ENCODE results near the gene TMEM266. TPM values are rescaled to one million over a fixed set of nuclear protein-coding genes. Genes with fewer than 3 reads are reported as not detected.

TMEM266 gene
- total and polyA plus RNA-seq, 5 donors = 0.09 TPM; not detected in 4

DNA sequence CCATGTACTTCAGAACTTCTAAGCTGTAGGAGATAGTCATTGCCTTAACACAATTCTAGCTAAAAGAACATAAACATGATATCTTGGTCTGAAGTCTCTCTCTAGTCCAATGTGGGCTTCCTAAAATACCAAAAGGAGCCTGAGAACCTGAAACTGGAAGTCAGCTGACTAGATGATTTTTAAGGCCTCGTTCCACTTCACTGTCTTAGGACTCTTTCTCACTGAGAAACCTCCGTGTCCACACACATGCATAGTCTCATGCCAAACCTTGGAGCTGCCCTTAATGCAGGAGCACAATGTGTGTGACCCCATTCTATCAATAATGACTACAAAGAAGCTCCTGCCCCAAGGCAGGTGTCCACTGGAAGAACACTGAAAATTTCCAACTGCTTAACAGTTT lies 163.7 kb downstream of the TMEM266 start:
- H3K9me3 ChIP-seq (ENCODE audit: control insufficient read depth, low read length) = no peaks in the 10 kb centered on the region
- H3K4me1 ChIP-seq (ENCODE audit: control insufficient read depth, insufficient read depth, low read length) = no peaks in the 10 kb centered on the region
- WGBS = 94% methylated on average over 2 of the region's 2 CpGs
- H3K27me3 ChIP-seq (ENCODE audit: control insufficient read depth, insufficient read depth) = no peaks in the 10 kb centered on the region
- H3K27ac ChIP-seq (ENCODE audit: low read length) = no peak overlapping the region
- no peak for ATAC-seq
- intact Hi-C loops (cut with DNase I) = no loop called here
- no peak for DNase-seq
- no peak overlapping the region for H3K4me3 ChIP-seq (ENCODE audit: low read length)

GRCh38 chr15:76229266-76229665 lies 169.5 kb downstream of the TMEM266 start:
- Histone ChIP-seq H3K27ac (ENCODE audit: low read length) (no peak overlapping the region), H3K27me3 (ENCODE audit: control insufficient read depth, insufficient read depth) (no peaks in the 10 kb centered on the region), H3K9me3 (ENCODE audit: control insufficient read depth, low read length) (no peaks in the 10 kb centered on the region), H3K4me1 (ENCODE audit: control insufficient read depth, insufficient read depth, low read length) (no peaks in the 10 kb centered on the region), H3K4me3 (ENCODE audit: low read length) (no peak overlapping the region)
- intact Hi-C loops (cut with DNase I) = no loop called here
- ATAC-seq (peak; percentile 70 to 85), DNase-seq (no peak)
- 73% methylated on average over 1 of the region's 1 CpG for WGBS

DNA sequence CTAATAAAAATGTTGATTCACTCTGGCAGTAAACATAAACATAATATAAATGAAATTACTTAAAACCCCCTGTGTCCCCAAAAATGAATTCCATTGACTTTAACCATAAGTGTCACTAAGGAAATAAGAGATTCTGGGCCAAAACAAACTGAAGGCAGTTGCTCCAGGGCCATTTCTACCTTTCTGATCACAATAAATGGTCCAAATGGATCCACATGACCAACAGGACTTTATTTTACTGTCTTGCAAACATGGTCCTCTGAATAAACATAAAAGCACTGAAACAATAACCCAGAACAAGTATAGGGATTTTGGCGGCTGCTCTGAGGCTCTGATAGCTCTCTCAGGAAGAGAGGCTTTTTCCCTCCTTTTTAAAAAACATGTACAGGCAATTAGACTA lies 174.1 kb downstream of the TMEM266 start:
- ATAC-seq (no peak), DNase-seq (no peak)
- no peaks in the 10 kb centered on the region for H3K9me3 ChIP-seq (ENCODE audit: control insufficient read depth, low read length)
- WGBS = 96% methylated on average over 1 of the region's 1 CpG
- intact Hi-C loops (cut with DNase I) = loop anchor here in 1 of 4 donors (10.0 kb wide), 1 partner anchor 101 kb away; the partner anchor contains the start of gene ISL2
- H3K27ac ChIP-seq (ENCODE audit: low read length) = no peak overlapping the region
- no peaks in the 10 kb centered on the region for H3K27me3 ChIP-seq (ENCODE audit: control insufficient read depth, insufficient read depth)
- H3K4me3 ChIP-seq (ENCODE audit: low read length) = no peak overlapping the region
- H3K4me1 ChIP-seq (ENCODE audit: control insufficient read depth, insufficient read depth, low read length) = peaks cover 2% of the 10 kb centered on the region

- Histone ChIP-seq H3K27me3 (ENCODE audit: control insufficient read depth, insufficient read depth) (no peaks in the 10 kb centered on the region), H3K4me1 (ENCODE audit: control insufficient read depth, insufficient read depth, low read length) (peaks cover 2% of the 10 kb centered on the region), H3K4me3 (ENCODE audit: low read length) (no peak overlapping the region), H3K9me3 (ENCODE audit: control insufficient read depth, low read length) (no peaks in the 10 kb centered on the region), H3K27ac (ENCODE audit: low read length) (no peak overlapping the region)
- 82% methylated on average over 4 of the region's 4 CpGs for WGBS
- ATAC-seq (no peak), DNase-seq (no peak)
- intact Hi-C loops (cut with DNase I) = loop anchor here in 1 of 4 donors (10.0 kb wide), 1 partner anchor 100 kb away; the partner anchor contains the start of gene ISL2
Measured at GRCh38 chr15:76234337-76234889, 174.6 kb downstream of the TMEM266 start.

- intact Hi-C loops (cut with DNase I) = loop anchor here in 1 of 4 donors (10.0 kb wide), 1 partner anchor 99 kb away; the partner anchor contains the start of gene ISL2
- no peaks in the 10 kb centered on the region for H3K9me3 ChIP-seq (ENCODE audit: control insufficient read depth, low read length)
- WGBS = 82% methylated on average over 3 of the region's 3 CpGs
- peaks cover 2% of the 10 kb centered on the region for H3K4me1 ChIP-seq (ENCODE audit: control insufficient read depth, insufficient read depth, low read length)
- ATAC-seq (peak; percentile 63 to 71), DNase-seq (no peak)
- no peak overlapping the region for H3K27ac ChIP-seq (ENCODE audit: low read length)
- no peaks in the 10 kb centered on the region for H3K27me3 ChIP-seq (ENCODE audit: control insufficient read depth, insufficient read depth)
- no peak overlapping the region for H3K4me3 ChIP-seq (ENCODE audit: low read length)
Measured at GRCh38 chr15:76235186-76235826, 175.5 kb downstream of the TMEM266 start.

GRCh38 chr15:76236350-76236749 lies 176.6 kb downstream of the TMEM266 start:
- H3K9me3 ChIP-seq (ENCODE audit: control insufficient read depth, low read length) = no peaks in the 10 kb centered on the region
- WGBS = 52% methylated on average over 2 of the region's 2 CpGs
- DNase-seq = no peak
- ATAC-seq = no peak
- H3K27ac ChIP-seq (ENCODE audit: low read length) = no peak overlapping the region
- H3K4me1 ChIP-seq (ENCODE audit: control insufficient read depth, insufficient read depth, low read length) = peaks cover 2% of the 10 kb centered on the region
- H3K4me3 ChIP-seq (ENCODE audit: low read length) = no peak overlapping the region
- intact Hi-C loops (cut with DNase I) = loop anchor here in 1 of 4 donors (10.0 kb wide), 1 partner anchor 98 kb away; the partner anchor contains the start of gene ISL2
- no peaks in the 10 kb centered on the region for H3K27me3 ChIP-seq (ENCODE audit: control insufficient read depth, insufficient read depth)

DNA sequence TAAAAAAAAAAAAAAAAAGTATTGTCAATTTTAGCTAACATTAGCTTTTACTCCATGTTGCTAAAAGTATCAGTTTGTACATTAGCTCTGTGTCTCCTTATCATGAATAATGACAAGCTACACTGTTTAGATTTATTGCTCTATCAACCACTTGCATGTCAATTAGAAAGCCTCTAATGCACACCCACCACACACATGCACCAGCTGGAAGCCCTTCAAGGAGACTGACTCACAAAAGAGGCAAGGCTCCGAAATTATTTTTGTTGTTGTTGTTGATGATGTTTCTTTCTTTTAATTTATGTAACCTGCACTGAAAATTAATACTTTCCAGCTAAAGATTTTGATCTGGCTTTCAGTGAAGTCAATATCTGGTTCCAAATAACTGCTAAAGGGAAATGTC lies 180.0 kb downstream of the TMEM266 start:
- intact Hi-C loops (cut with DNase I) = loop anchor here in 1 of 4 donors (10.0 kb wide), 1 partner anchor 95 kb away; the partner anchor contains the start of gene ISL2
- H3K27me3 ChIP-seq (ENCODE audit: control insufficient read depth, insufficient read depth) = no peaks in the 10 kb centered on the region
- WGBS = 67% methylated on average over 1 of the region's 1 CpG
- ATAC-seq = no peak
- peaks cover 2% of the 10 kb centered on the region for H3K4me1 ChIP-seq (ENCODE audit: control insufficient read depth, insufficient read depth, low read length)
- no peaks in the 10 kb centered on the region for H3K9me3 ChIP-seq (ENCODE audit: control insufficient read depth, low read length)
- DNase-seq = no peak
- no peak overlapping the region for H3K27ac ChIP-seq (ENCODE audit: low read length)
- no peak overlapping the region for H3K4me3 ChIP-seq (ENCODE audit: low read length)

GRCh38 chr15:76245072-76245610 lies 185.4 kb downstream of the TMEM266 start:
- H3K27ac ChIP-seq (ENCODE audit: low read length) = no peak overlapping the region
- no peak overlapping the region for H3K4me3 ChIP-seq (ENCODE audit: low read length)
- intact Hi-C loops (cut with DNase I) = no loop called here
- H3K27me3 ChIP-seq (ENCODE audit: control insufficient read depth, insufficient read depth) = no peaks in the 10 kb centered on the region
- 82% methylated on average over 1 of the region's 1 CpG for WGBS
- H3K4me1 ChIP-seq (ENCODE audit: control insufficient read depth, insufficient read depth, low read length) = no peaks in the 10 kb centered on the region
- no peaks in the 10 kb centered on the region for H3K9me3 ChIP-seq (ENCODE audit: control insufficient read depth, low read length)
- DNase-seq (no peak), ATAC-seq (no peak)

- DNase-seq (no peak), ATAC-seq (no peak)
- intact Hi-C loops (cut with DNase I) = no loop called here
- Histone ChIP-seq H3K27ac (ENCODE audit: low read length) (no peak overlapping the region), H3K27me3 (ENCODE audit: control insufficient read depth, insufficient read depth) (no peaks in the 10 kb centered on the region), H3K4me3 (ENCODE audit: low read length) (no peak overlapping the region), H3K4me1 (ENCODE audit: control insufficient read depth, insufficient read depth, low read length) (no peaks in the 10 kb centered on the region), H3K9me3 (ENCODE audit: control insufficient read depth, low read length) (no peaks in the 10 kb centered on the region)
- 92% methylated on average over 4 of the region's 4 CpGs for WGBS
Measured at GRCh38 chr15:76251717-76252116, 191.9 kb downstream of the TMEM266 start.

DNA sequence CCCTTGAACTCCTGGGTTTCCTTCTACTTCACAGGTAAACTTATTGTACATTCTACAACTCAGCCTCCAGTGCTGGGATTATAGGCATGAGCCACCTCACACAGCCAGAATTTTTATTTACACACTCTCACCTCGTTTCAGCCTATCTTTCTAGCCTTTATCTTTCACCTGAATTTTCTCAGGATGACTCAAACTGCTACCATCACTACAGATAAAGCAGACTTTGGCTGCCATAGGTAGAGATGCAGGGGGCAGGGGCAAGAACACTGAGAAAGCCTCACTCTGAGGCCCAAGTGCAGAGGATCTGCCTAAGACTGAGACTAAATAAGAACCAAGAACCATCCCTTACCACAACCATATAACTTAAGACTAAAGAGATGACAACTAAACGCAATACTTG lies 192.5 kb downstream of the TMEM266 start:
- DNase-seq (no peak), ATAC-seq (no peak)
- no peak overlapping the region for H3K4me3 ChIP-seq (ENCODE audit: low read length)
- intact Hi-C loops (cut with DNase I) = no loop called here
- no peaks in the 10 kb centered on the region for H3K9me3 ChIP-seq (ENCODE audit: control insufficient read depth, low read length)
- H3K4me1 ChIP-seq (ENCODE audit: control insufficient read depth, insufficient read depth, low read length) = no peaks in the 10 kb centered on the region
- WGBS = 76% methylated on average over 2 of the region's 2 CpGs
- no peak overlapping the region for H3K27ac ChIP-seq (ENCODE audit: low read length)
- no peaks in the 10 kb centered on the region for H3K27me3 ChIP-seq (ENCODE audit: control insufficient read depth, insufficient read depth)

DNA sequence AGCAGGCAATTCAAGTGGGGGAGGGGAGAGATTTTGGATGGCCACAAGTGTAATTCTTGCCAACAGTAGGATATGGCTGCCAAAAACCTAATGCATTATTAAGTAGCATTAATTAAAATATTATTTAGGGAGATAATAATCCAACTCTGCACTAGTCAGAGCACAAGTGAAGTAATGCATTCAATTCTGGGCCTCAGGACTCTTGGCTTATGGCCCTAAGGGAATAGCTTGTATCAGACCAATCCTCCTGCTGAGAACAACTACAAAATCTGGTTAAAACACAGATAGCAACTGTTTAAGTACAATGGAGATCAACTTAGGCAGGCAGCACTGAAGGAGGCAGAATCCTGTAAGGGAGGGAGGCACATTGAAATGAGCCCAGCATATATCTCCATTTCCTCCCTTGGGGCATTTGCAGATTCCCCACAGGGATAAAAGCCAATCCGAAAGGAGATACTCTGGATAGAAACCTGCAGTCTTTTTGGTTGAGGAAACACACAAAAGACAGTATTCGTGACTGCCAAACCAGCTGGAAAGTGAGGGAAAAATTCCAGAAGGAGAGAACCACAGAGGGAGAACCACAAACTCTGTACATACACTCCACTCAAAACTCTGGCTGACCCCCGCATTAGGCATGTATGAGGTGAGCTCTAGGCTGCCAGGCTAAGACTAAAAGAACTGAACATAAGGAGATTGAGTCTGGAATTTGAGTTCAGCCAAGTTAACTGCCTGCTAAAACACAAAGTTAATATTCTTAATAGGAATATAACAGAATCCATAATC lies 194.1 kb downstream of the TMEM266 start:
- no peak for DNase-seq
- Histone ChIP-seq H3K27me3 (ENCODE audit: control insufficient read depth, insufficient read depth) (no peaks in the 10 kb centered on the region), H3K4me3 (ENCODE audit: low read length) (no peak overlapping the region), H3K4me1 (ENCODE audit: control insufficient read depth, insufficient read depth, low read length) (no peaks in the 10 kb centered on the region), H3K27ac (ENCODE audit: low read length) (no peak overlapping the region), H3K9me3 (ENCODE audit: control insufficient read depth, low read length) (no peaks in the 10 kb centered on the region)
- no peak for ATAC-seq
- intact Hi-C loops (cut with DNase I) = no loop called here
- 68% methylated on average over 3 of the region's 3 CpGs for WGBS
